Measurements from ENCODE around the gene SLC4A9.

Gene SLC4A9

DNA sequence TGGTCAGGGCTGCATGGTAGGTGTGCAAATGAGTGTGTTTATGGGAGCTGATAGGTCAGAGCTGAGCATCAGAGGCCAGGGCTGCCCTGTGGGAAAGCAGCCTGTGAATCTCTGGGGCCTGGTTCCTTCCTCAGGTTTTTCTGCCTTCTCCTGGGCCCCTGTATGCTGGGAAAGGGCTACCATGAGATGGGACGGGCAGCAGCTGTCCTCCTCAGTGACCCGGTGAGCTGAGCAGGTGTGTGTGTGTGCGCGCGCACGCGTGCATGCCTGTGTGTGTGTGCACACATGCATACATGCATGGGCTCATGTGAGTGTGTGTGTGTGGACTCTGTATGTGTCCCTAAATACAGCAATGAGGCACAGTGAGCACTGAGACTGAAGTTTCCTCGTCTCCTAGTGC is 2.3 kb downstream of the SLC4A9 start:
- DNase-seq (ENCODE audit: low read depth in 2 of 2): no peak

DNA sequence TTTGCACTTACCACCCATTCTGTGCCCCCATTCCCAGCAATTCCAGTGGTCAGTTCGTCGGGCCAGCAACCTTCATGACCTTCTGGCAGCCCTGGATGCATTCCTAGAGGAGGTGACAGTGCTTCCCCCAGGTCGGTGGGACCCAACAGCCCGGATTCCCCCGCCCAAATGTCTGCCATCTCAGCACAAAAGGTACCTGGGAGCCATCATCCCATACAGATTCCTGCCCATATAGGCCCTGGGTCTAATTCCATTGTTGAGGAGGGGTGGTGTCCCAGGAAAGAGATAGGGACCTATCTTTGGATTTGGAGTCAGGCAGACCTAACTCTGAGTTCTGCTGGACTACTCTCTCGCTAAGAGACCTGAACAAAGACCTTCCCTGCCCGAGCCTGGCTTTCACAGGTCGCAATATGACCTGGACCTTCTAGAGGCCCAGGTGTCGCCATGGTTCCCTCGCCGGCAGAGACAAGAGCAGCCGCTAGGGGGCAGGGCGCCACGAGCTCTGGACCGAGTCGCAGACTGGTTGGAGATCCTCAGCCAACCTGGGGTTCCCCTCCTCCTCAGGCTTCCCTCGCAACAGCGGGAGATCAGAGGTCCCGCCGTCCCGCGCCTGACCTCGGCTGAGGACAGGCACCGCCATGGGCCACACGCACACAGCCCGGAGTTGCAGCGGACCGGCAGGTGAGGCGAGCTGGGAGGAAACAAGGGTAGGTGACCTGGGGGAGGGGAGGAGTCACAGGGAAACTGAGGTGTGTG is 3.1 kb downstream of the SLC4A9 start:
- DNase-seq (ENCODE audit: low read depth in 2 of 2): peak; percentile 60 to 67

DNA sequence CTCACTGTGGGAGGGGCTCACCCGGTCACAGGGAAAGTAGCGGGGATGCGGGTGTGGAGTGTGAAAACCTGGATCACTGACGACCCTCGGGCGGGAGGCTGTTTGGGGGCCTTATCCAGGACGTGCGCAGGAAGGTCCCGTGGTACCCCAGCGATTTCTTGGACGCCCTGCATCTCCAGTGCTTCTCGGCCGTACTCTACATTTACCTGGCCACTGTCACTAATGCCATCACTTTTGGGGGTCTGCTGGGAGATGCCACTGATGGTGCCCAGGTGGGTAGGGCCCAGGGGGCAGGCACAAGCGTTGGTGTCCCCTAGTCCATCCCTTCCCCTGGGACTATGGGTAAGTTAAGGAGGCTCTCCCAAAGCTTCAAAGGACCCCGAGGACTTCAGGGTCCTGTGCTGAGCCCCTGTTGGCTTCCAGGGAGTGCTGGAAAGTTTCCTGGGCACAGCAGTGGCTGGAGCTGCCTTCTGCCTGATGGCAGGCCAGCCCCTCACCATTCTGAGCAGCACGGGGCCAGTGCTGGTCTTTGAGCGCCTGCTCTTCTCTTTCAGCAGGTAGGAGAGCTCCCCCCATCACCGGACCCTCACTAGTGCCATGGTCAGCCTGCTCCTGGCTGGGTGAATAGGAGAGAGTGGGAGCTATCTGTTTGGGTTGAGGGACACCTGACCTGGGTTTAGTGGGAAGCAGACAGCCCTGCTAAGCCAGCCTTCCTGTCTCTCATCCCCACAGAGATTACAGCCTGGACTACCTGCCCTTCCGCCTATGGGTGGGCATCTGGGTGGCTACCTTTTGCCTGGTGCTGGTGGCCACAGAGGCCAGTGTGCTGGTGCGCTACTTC is 3.9 kb downstream of the SLC4A9 start:
- DNase-seq (ENCODE audit: low read depth in 2 of 2): no peak

DNA sequence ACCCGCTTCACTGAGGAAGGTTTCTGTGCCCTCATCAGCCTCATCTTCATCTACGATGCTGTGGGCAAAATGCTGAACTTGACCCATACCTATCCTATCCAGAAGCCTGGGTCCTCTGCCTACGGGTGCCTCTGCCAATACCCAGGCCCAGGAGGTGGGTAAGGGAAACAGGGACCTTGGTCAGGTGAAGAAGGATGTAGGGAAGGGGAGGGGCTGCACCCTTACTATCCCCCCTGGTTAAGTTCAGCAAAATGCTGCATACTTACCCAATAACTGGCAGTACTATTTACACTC is 4.4 kb downstream of the SLC4A9 start:
- DNase-seq (ENCODE audit: low read depth in 2 of 2): no peak

DNA sequence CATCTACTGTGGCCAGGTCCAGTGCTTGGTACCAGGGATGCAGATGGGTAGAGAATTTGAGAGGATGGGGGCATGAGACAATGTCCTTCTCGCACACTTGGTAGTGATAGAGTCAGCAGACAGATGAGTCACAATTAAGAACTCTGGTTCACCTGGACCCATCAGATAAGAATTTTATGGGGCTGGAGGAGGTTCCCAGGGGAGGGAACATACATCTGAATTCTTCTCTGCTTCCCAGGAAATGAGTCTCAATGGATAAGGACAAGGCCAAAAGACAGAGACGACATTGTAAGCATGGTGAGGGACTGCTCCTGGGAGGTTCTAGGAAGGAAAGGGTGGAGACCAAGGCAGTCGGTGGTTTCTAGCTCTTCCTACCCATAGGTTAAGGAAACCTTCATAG is 5.3 kb downstream of the SLC4A9 start:
- no peak for DNase-seq (ENCODE audit: low read depth in 2 of 2)

DNA sequence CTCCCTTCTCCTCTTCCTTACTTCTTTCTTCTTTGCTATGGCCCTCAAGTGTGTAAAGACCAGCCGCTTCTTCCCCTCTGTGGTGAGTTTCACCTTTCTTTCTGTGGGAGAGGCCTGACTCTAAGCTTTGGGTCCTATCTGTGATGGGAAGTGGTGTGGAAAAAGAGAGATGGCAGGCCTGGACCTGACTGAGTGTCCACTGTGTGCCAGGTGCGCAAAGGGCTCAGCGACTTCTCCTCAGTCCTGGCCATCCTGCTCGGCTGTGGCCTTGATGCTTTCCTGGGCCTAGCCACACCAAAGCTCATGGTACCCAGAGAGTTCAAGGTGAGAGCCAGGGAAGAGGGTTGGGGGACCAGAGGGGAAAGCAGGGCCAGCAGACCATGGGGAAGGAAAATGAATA is 5.9 kb downstream of the SLC4A9 start:
- DNase-seq (ENCODE audit: low read depth in 2 of 2): no peak

DNA sequence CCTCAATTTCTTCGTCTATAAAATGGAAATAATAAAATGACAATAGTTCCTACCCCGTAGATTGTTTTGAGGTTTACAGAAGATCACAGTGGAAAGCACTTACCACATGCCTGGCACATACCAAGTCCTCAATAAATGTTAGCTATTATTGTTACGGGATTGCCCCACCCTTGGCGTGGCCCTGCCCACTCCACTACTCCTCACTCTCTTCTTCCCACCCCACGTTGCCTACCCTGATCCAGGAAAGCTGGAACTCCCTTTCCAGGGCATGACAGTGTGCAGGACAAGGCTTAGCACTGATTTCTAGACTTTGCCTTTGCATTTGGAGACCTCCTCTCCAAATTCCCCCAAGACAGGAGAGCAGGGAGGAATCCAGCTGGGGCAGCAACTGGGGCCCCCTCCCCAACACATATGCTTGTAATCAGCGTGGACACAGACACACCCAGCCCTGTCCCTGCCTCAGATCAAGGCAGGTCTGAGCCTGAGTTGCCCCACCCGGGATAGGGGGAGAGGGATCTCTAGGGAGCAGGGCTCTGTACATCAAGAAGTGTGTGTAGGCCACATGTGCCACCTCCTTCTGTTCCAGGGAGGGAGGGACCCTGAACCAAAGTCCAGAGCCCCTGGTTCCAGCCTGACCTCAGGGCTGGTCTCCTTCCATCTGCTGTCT is 6.7 kb downstream of the SLC4A9 start:
- DNase-seq (ENCODE audit: low read depth in 2 of 2): no peak

DNA sequence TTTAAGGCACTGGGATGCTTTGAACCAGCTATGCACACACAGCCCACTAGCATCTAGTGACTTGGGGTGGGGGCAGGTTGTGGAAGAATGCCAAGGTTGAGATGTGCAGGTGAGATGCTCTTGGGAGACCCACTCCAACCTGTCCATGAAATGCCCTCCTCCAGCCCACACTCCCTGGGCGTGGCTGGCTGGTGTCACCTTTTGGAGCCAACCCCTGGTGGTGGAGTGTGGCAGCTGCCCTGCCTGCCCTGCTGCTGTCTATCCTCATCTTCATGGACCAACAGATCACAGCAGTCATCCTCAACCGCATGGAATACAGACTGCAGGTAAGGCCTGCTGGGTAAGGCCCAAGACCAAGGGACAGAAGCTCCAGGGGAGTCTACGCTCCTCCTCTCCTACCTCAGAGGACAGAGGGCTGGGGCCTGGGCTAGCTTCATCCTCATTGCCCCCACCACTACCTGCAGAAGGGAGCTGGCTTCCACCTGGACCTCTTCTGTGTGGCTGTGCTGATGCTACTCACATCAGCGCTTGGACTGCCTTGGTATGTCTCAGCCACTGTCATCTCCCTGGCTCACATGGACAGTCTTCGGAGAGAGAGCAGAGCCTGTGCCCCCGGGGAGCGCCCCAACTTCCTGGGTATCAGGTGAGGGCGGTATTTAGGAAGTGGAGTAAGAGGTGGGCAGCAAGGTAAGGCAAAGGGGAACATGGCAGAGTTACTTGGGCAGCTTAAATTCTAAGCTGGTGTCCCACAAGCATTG is 7.4 kb downstream of the SLC4A9 start:
- DNase-seq (ENCODE audit: low read depth in 2 of 2): no peak

DNA sequence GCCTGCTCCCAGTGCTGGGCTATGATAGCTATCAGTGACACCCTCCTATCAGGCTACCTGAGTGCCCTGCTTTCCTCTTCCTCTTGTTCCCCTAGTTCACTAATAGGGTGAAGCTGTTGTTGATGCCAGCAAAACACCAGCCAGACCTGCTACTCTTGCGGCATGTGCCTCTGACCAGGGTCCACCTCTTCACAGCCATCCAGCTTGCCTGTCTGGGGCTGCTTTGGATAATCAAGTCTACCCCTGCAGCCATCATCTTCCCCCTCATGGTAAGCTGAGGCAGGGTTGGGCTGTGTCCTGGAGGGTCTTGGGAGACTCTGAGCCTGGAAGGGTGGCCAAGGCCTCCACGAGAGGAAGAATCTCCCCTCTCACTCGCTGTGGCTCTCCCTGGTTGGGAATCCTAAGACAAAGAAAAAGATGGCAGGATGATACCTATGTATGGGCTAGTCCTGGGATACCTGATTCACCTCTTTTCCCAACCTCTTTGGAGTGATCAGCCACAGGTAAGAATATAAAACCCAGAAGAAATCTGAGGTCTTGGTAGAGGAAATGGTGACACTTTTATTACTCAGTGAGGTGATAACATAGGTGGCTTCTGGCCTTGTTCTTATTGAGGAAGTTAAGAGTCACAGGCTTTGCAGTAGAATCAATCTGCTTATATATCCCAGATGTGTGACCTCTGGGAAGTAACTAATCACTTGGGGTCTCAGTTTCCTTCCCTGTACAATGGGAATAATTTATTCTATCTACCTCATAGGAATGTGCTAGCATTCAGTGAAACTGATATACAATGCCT is 11.6 kb downstream of the SLC4A9 start:
- no peak for DNase-seq (ENCODE audit: low read depth in 2 of 2)

DNA sequence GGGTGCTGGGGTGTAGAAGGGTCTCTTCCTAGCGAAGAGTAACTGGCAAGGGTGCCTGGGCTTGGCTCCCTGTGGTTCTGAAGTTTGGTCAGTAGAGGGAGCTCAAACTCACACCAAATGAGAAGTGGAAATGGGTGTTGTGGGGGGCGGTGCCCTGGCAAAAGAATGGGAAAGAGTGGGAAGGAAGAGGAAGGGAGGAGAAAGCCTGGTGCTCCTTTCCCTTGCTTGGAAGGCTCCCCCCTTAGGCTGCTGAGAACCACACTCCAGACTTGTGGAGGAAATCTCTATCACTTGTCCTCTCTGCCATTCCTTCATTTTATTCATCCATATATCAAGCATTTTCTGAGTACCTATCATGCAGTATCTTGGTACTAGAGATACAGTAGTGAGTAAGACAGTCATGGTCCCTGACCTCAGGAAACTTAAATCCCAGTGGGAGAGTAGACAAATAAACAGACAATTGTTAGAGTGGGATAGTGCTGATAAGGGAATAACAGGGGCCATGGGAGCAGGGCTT is 13.0 kb downstream of the SLC4A9 start:
- no peak for DNase-seq (ENCODE audit: low read depth in 2 of 2)

DNA sequence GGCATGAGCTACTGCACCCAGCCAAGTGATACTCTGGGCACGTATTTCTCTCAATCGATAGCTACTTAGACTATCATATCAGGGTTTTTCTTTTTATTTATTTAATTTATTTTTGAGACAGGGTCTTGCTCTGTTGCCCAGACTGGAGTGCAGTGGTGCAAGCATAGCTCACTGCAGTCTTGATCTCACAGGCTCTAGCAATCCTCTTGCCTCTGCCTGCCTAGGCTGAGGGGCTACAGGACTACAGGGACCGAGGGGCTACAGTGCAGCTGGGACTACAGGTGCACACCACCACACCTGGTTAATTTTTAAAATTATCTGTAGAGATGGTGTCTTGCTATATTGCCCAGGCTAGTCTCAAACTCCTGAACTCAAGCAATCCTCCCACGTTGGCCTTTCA is 21.4 kb downstream of the SLC4A9 start:
- DNase-seq (ENCODE audit: low read depth in 2 of 2): no peak

DNA sequence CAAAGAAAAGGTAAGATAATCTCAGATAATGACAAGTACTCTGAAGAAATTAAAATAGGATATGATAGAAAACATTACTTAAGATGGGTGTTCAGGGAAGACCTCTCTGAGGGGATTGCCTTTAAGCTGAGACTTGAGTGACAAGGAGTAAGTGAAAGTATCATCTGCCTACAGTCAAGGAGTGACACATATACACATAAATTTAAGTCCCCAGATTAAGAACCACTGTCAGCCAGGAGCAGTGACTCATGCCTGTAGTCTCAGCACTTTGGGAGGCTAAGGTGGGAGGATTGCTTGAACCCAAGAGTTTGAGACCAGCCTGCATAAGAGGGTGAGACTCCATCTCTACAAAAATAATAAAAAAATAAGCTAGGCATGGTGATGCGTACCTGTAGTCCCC is 22.0 kb downstream of the SLC4A9 start:
- no peak for DNase-seq (ENCODE audit: low read depth in 2 of 2)

DNA sequence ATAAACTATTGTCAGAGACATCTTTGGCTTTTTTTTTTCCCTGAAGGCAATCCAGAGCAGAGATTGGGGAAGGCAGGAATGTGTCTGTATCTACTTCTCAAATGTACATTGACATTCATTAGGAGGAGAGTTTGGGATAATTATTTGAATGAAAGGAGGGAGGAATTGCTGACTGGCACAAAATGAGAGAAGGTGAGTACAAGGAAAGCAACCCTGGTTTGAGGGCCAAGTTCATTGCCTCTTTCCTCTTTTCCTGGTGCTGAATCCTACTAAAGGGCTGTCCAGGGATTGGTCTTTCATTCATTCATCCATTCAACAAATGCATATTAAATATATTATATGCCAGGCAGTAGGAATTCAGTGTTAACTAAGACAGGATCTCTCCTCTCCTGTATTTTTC is 22.9 kb downstream of the SLC4A9 start:
- no peak for DNase-seq (ENCODE audit: low read depth in 2 of 2)

DNA sequence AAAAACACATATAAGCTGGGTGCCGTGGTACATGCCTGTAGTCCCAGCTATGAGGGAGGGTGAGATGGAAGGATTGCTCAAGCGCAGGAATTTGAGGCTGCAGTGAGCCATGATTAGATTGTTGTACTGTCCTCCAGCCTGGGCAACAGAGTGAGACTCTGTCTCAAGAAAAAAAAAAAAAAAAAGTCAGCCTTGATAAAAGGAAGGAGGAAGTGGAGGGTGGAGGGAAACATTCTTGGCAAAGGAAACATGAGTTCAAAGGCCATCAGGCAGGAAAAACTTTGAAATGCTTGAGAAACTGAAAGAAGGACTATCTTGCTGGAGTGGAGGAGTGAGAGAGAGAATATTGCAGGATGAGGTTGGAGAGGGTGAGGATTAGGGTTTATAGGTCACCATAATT is 23.3 kb downstream of the SLC4A9 start:
- no peak for DNase-seq (ENCODE audit: low read depth in 2 of 2)

DNA sequence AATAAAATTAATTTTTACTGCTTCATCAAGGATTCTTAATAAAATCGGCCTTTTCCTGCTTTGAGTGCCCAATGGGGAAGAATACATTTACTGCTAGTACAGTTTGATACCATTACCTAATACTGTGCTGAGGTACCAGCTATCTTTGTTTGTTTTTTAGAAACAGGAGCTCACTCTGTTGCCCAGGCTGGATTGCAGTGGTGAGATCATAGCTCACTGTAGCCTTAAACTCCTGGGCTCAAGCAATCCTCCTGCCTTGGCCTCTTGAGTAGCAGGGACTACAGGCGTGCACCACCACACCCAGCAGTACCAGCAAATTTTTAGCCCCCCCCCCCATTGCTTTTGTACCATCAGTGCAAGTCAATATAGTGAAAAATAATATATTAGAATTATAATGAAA is 28.1 kb downstream of the SLC4A9 start:
- no peak for DNase-seq (ENCODE audit: low read depth in 2 of 2)

DNA sequence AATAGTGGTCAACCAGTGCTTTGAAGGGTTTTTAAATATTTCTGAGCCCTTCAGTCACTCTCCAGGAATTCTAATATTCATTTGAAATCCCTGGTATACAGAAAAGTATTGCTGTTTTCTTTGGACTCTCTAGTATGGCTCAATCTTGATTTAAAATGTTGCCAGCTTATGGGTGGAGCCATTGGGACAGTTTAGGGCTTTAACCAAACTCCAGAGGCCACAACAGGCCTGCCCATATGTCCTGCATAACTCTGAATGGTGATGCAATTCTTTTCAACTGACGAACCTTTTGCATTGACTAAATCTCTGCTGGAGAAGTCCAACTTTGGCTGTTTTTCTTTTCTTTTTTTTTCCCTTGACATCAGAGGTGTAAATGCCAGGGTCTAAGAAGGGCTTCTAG is 31.3 kb downstream of the SLC4A9 start:
- DNase-seq (ENCODE audit: low read depth in 2 of 2): no peak

DNA sequence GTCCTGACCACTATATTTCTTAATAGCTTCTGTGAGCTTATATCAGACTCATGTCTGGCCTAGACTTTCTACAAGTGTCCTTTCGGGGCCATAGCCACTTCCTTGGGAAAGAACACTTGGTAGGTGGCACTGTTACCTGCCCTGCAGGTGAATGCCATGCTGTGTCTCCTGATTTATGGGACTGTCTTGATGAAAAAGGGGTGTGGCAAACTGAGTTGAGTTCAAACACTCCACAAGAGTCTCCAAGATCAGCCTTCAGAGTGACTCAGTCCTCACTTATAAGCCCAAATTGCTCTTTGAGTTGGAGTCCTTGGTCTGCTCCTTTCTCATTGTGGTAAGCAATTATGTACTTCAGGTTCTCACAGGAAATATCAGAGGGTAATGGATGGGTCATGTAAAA is 31.7 kb downstream of the SLC4A9 start:
- no peak for DNase-seq (ENCODE audit: low read depth in 2 of 2)

DNA sequence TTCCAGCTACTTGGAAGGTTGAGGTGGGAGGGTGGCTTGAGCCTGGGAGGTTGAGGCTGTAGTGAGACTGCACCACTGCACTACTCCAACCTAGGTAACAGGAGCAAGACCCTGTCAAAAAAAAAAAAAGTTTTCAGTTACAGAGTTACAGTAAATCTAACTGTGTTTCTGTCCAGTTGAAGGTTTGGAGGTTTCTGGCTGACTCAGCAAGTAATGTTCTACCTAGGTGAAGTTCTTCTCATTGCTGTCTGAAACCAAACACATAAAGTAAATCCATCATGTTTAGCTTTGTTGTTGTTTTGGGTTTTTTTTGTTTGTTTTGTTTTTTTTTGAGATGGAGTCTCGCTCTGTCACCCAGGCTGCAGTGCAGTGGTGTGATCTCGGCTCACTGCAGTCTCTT is 33.7 kb downstream of the SLC4A9 start:
- DNase-seq (ENCODE audit: low read depth in 2 of 2): no peak

DNA sequence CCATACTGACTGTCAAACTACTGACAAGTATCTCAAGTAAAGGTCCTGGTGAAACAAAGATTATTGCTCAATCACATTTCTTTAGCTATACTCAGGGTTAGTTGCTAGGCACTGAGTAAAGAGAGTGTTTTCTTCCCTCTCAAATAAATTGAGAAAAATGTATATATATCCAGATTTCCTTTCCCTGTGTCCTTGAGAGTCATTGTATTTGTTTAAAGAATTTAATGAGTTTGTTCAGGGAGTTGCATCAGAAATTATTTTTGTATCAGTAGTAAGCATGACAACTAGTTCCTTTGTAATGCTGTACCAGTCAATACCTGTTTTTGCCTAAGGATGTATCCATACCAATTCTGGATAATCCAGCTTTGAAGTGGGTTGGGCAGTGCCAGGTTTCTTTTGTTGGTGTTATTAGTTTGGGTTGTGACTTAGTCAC is 38.4 kb downstream of the SLC4A9 start:
- no peak for DNase-seq (ENCODE audit: low read depth in 2 of 2)

DNA sequence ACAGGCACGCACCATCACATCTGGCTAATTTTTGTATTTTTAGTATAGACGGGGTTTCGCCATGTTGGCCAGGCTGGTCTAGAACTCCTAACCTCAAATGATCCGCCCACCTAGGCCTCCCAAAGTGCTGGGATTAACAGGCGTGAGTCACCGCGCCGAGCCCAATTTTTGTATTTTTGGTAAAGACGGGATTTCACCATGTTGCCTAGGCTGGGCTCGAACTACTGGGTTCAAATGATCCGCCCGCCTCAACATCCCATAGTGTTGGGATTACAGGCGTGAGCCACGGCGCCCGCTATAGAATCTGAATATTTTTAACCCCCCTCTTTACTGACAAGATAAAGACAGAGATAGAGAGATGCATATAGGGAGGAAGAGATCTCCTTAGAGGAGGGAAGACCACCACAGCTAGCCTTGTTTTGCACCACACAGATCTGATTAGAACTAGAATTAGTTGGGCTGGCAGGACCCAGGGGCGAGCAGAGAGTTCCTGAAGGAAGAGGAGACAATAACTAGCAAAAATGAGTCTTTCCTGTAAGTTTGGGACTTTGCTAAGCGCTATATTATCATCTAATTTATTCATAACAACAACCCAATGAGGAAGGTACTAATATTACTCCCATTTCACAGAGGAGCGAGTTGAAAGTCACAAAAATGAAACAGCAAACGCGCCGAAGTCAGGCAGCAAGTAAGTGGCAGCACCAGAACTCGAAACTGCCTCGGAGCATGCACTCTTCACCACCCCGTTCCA is 40.2 kb downstream of the SLC4A9 start:
- DNase-seq (ENCODE audit: low read depth in 2 of 2): no peak
